MM.1S (cell line): Measurements from ENCODE around the gene TFDP1.

Experiments
- DNase-seq: peaks from one replicate; pipeline ENCODE4 v3.0.0-alpha.2; 2015
- H2AFZ ChIP-seq: fragments of 300-600 bp; sonication (generic); 2 replicates; pipeline ENCODE4 v1.6.0; 2016; ENCODE audit warnings: antibody characterized with exemption, low read length
- H3F3A ChIP-seq: fragments of 300-600 bp; sonication (generic); 2 replicates; pipeline ENCODE4 v1.6.1; 2016; ENCODE audit warnings: mild to moderate bottlenecking, antibody characterized with exemption, low read length, moderate library complexity, mixed read lengths; ENCODE audit not compliant: insufficient read depth
- H3K27ac ChIP-seq: fragments of 300-600 bp; sonication (generic); 2 replicates; pipeline ENCODE4 v1.5.1; 2016; ENCODE audit warnings: mild to moderate bottlenecking, low read length
- H3K27me3 ChIP-seq: fragments of 300-600 bp; sonication (generic); replicated peaks from 2 replicates; pipeline ENCODE4 v1.6.0; 2016; ENCODE audit warnings: low read length; ENCODE audit not compliant: insufficient read depth
- H3K36me3 ChIP-seq: fragments of 300-600 bp; sonication (generic); replicated peaks from 2 replicates; pipeline ENCODE4 v1.6.1; 2016; ENCODE audit warnings: mild to moderate bottlenecking, low read length, mixed read lengths; ENCODE audit not compliant: insufficient read depth
- H3K4me1 ChIP-seq: fragments of 300-600 bp; sonication (generic); 2 replicates; pipeline ENCODE4 v1.6.1; 2016; ENCODE audit warnings: low read length, mixed read lengths
- H3K4me2 ChIP-seq: fragments of 300-600 bp; sonication (generic); 2 replicates; pipeline ENCODE4 v1.6.0; 2016; ENCODE audit warnings: low read depth, low read length
- H3K4me3 ChIP-seq: fragments of 300-600 bp; sonication (generic); 2 replicates; pipeline ENCODE4 v1.5.1; 2016; ENCODE audit warnings: low read length, mixed read lengths
- H3K79me2 ChIP-seq: fragments of 300-600 bp; sonication (generic); 2 replicates; pipeline ENCODE4 v1.6.1; 2016; ENCODE audit warnings: mixed run types, low read length, mixed read lengths
- H3K9ac ChIP-seq: fragments of 300-600 bp; sonication (generic); 2 replicates; pipeline ENCODE4 v1.6.1; 2016; ENCODE audit warnings: low read length, mixed read lengths
- H3K9me2 ChIP-seq: fragments of 300-600 bp; sonication (generic); replicated peaks from 2 replicates; pipeline ENCODE4 v1.6.1; 2016; ENCODE audit warnings: mild to moderate bottlenecking, low read length, mixed read lengths; ENCODE audit not compliant: insufficient read depth
- H3K9me3 ChIP-seq: fragments of 300-600 bp; sonication (generic); replicated peaks from 2 replicates; pipeline ENCODE4 v1.6.1; 2016; ENCODE audit warnings: mild to moderate bottlenecking, low read length, mixed read lengths; ENCODE audit not compliant: insufficient read depth
- H4K20me1 ChIP-seq: fragments of 300-600 bp; sonication (generic); 2 replicates; pipeline ENCODE4 v1.6.1; 2016; ENCODE audit warnings: mild to moderate bottlenecking, low read length, moderate library complexity, mixed read lengths; ENCODE audit not compliant: insufficient read depth
- EZH2 ChIP-seq: fragments of 300-600 bp; sonication (generic); optimal IDR thresholded peaks from 2 replicates; pipeline ENCODE3; 2017; ENCODE audit warnings: low read depth, mild to moderate bottlenecking, antibody characterized with exemption, low read length, mixed read lengths
- EZH2phosphoT487 ChIP-seq: fragments of 300-600 bp; sonication (generic); IDR thresholded peaks from 2 replicates; pipeline ENCODE4 v1.6.1; 2018; ENCODE audit warnings: antibody characterized with exemption, low read length
- TF ChIP-seq, protein P1 (sequence below): fragments of 300-600 bp; sonication (generic); IDR thresholded peaks from 2 replicates; pipeline ENCODE4 v1.5.1; 2016; ENCODE audit warnings: antibody characterized with exemption, low read length, mixed read lengths

Gene TFDP1

DNA sequence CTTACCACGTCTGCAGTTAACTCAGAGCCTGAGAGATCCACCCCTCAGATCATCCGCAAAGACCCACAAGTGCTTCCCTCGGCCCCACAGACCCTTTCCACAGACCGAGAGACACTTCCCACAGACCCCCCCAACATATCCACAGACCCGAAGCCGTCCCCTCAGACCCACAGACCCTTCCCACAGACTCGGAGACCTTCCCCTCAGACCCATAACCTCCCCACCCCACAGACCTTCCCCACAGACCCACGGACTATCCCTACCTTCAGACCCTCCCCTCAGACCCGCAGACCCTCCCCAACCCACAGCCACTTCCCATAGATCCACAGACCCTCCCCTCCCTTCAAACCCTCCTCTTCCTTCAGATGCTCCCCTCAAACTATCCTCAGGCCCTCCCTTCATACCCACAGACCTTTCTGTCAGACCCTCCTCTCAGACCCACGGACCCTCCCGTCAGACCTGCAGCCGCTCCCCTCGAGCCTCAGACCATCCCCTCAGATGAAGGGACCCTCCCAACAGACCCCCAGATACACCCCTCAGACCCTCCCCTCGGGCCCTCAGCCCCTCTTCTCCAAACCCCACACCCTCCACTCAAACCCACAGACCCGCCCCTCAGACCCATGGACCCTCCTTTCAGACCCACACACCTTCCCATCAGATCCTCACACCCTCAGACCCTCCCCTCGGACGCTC is 20.1 kb upstream of the TFDP1 start:
- Histone ChIP-seq H3K9me3 (no peaks in the 10 kb centered on the region), H3K9ac (no peak overlapping the region), H3F3A (no peaks in the 10 kb centered on the region), H3K27me3 (peaks cover 4% of the 10 kb centered on the region; the same call in 1 of the 2 replicates), H3K4me1 (0 out of 2 replicates have a peak, but pooled peaks cover 3% of the 10 kb centered on the region), H3K4me3 (no peak overlapping the region), H3K79me2 (no peaks in the 10 kb centered on the region), H3K4me2 (no peak overlapping the region), H3K27ac (no peak overlapping the region), H4K20me1 (no peaks in the 10 kb centered on the region), H3K36me3 (no peaks in the 10 kb centered on the region), H3K9me2 (no peaks in the 10 kb centered on the region), H2AFZ (no peak overlapping the region)
- TF ChIP-seq, protein P1, sequence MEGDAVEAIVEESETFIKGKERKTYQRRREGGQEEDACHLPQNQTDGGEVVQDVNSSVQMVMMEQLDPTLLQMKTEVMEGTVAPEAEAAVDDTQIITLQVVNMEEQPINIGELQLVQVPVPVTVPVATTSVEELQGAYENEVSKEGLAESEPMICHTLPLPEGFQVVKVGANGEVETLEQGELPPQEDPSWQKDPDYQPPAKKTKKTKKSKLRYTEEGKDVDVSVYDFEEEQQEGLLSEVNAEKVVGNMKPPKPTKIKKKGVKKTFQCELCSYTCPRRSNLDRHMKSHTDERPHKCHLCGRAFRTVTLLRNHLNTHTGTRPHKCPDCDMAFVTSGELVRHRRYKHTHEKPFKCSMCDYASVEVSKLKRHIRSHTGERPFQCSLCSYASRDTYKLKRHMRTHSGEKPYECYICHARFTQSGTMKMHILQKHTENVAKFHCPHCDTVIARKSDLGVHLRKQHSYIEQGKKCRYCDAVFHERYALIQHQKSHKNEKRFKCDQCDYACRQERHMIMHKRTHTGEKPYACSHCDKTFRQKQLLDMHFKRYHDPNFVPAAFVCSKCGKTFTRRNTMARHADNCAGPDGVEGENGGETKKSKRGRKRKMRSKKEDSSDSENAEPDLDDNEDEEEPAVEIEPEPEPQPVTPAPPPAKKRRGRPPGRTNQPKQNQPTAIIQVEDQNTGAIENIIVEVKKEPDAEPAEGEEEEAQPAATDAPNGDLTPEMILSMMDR: no peak
- no peak for TF ChIP-seq EZH2
- DNase-seq: no peak

- Histone ChIP-seq H3K9me3 (no peaks in the 10 kb centered on the region), H3K9ac (no peak overlapping the region), H3K4me3 (no peak overlapping the region), H3K79me2 (no peaks in the 10 kb centered on the region), H3K4me2 (no peak overlapping the region), H3K27ac (no peak overlapping the region), H3K27me3 (peaks cover 4% of the 10 kb centered on the region; the same call in 1 of the 2 replicates), H3K4me1 (0 out of 2 replicates have a peak, but pooled peaks cover 3% of the 10 kb centered on the region), H3K36me3 (no peaks in the 10 kb centered on the region), H3K9me2 (no peaks in the 10 kb centered on the region), H2AFZ (no peak overlapping the region), H3F3A (no peaks in the 10 kb centered on the region), H4K20me1 (no peaks in the 10 kb centered on the region)
- no peak for TF ChIP-seq EZH2
- no peak for TF ChIP-seq EZH2phosphoT487
- TF ChIP-seq, protein P1: no peak
- DNase-seq: no peak
These were observed 18.9 kb upstream of the TFDP1 start for GRCh38 chr13:113565526-113566226.

DNA sequence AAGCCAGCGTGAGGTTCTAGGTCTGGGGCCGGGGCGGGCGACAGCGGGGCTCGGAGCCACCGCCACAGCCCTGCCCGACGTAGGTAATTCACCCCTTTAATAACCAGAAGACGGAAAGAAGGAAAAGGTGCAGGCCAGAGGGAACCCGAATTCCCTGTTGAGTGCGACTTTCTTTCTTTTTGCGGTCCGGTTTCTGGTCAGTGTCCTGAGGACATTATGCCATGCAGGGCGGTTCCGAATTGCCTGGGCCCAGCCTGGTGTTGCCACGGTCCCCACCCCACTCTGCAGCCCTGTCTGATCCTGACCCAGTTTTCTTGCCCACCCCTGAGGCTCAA is 18.4 kb upstream of the TFDP1 start:
- H3K9me3 ChIP-seq: no peaks in the 10 kb centered on the region
- H3K27me3 ChIP-seq: peaks cover 4% of the 10 kb centered on the region; the same call in 1 of the 2 replicates

More for the DNA sequence above, 18.4 kb upstream of the TFDP1 start:
- Histone ChIP-seq H3K36me3 (no peaks in the 10 kb centered on the region), H2AFZ (no peak overlapping the region), H3K27ac (no peak overlapping the region), H3K4me2 (no peak overlapping the region), H3K9ac (no peak overlapping the region), H3F3A (no peaks in the 10 kb centered on the region), H3K79me2 (no peaks in the 10 kb centered on the region), H3K9me2 (no peaks in the 10 kb centered on the region), H3K4me1 (0 out of 2 replicates have a peak, but pooled peaks cover 3% of the 10 kb centered on the region), H4K20me1 (no peaks in the 10 kb centered on the region), H3K4me3 (no peak overlapping the region)
- TF ChIP-seq EZH2phosphoT487 (no peak), EZH2 (no peak)
- TF ChIP-seq, protein P1: no peak
- DNase-seq: no peak
